Measurements from ENCODE around the gene CANT1. TPM values are rescaled to one million over a fixed set of nuclear protein-coding genes. Genes with fewer than 3 reads are reported as not detected.

CANT1 gene
- total and polyA plus RNA-seq, 9 of the 15 experiments (the other 6 are each of a cell fraction or from before 2014, with no cell fraction given), result 2.7 to 66.4 (median 22.5) TPM

DNA sequence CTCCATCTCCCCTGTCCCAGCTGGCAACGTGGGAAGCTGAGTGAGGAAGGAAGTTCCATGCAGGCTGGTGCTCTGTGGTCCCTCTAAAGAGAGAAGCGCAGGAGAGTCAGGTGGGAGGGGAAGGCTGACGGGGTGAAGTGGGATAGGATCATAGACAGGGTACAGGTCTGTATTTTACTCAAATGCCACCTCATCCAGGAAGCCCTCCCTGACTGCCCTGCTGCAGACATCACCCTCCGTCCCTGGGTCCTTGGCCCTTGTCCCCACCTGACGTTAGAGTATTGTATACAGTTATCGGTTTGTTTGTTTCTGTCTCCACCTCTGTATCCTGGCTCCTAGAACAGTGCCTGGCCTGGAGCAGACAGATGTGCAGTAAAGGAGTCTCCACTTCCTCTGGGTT lies 11.7 kb downstream of the CANT1 start (continued):
- TF ChIP-seq, protein P1, sequence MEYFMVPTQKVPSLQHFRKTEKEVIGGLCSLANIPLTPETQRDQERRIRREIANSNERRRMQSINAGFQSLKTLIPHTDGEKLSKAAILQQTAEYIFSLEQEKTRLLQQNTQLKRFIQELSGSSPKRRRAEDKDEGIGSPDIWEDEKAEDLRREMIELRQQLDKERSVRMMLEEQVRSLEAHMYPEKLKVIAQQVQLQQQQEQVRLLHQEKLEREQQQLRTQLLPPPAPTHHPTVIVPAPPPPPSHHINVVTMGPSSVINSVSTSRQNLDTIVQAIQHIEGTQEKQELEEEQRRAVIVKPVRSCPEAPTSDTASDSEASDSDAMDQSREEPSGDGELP (CRISPR knock-in tag; IDR thresholded peaks at IDR 0.05; ENCODE audit: borderline replicate concordance), result no peak
- TF ChIP-seq SRSF1 (IDR thresholded peaks at IDR 0.05; ENCODE audit: low read depth, low read length), result no peak
- no peak for TF ChIP-seq ZNF212 (CRISPR knock-in tag; IDR thresholded peaks at IDR 0.05)
- TF ChIP-seq ZNF311 (CRISPR knock-in tag; IDR thresholded peaks at IDR 0.05), result no peak
- TF ChIP-seq, protein P2, sequence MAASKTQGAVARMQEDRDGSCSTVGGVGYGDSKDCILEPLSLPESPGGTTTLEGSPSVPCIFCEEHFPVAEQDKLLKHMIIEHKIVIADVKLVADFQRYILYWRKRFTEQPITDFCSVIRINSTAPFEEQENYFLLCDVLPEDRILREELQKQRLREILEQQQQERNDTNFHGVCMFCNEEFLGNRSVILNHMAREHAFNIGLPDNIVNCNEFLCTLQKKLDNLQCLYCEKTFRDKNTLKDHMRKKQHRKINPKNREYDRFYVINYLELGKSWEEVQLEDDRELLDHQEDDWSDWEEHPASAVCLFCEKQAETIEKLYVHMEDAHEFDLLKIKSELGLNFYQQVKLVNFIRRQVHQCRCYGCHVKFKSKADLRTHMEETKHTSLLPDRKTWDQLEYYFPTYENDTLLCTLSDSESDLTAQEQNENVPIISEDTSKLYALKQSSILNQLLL (CRISPR knock-in tag; IDR thresholded peaks at IDR 0.05; ENCODE audit: borderline replicate concordance), result no peak
- TF ChIP-seq HDGF (IDR thresholded peaks at IDR 0.05), result no peak
- no peak for TF ChIP-seq DPF2 (IDR thresholded peaks at IDR 0.05)

DNA sequence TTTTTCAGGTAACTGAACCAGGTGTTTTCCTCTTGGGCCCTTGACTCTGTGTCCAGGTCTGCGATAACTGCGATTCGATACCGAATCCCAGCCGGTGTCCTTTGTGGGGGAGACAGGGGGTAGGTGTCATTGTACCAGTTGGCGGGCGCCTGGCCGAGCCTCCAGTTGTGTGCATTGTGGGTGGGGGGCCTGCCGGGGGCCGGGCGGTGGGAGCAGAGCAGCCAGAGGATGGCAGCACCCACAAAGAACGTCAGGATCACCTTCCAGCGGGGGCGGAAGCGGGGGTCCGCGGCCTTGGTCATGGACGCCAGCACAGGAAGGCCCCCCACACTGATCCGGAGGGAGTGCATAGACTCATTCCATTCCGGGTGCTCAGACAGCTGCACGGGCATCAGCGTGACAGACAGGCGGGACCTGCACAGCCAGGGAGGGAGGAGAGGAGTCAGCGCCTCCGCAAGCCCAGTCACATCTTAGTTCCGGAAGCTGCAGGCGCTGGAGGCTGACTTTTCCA lies 12.3 kb downstream of the CANT1 start:
- POLR2A ChIA-PET, result interaction anchor here (0.6 kb wide), 2 partner anchors 43 to 126 kb away, joined by 3 to 4 read pairs; no protein-coding TSS in a partner anchor
- H3K4me3 ChIP-seq, result no peak overlapping the region
- in situ Hi-C loops (cut with MboI) (no loop called here), intact Hi-C loops (cut with micrococcal nuclease) (no loop called here)
- peaks cover 9% of the 10 kb centered on the region; the same call in 1 of the 2 replicates for H4K20me1 ChIP-seq (replicated peaks; ENCODE audit: control insufficient read depth, insufficient read depth, low read length)
- WGBS (ENCODE audit: insufficient coverage, low coverage, missing lambda C conversion rate), result 93% methylated on average over 16 of the region's 27 CpGs
- no peak overlapping the region for H3K27ac ChIP-seq (ENCODE audit: extremely low read depth, low read depth, low read length)
- no peaks in the 10 kb centered on the region for H3K27me3 ChIP-seq (ENCODE audit: control insufficient read depth in 2 of 2, insufficient read depth in 2 of 2, low read length in 2 of 2)
- no peak overlapping the region for H3K9ac ChIP-seq (ENCODE audit: insufficient read depth in 1 of 2, low read depth in 2 of 2, low read length in 2 of 2)
- peaks cover 4 to 17% of the 10 kb centered on the region in 2 experiments; a peak in 4 of 5 replicates for H3K4me1 ChIP-seq (replicated peaks in 1 of 2; ENCODE audit: control insufficient read depth in 2 of 2, insufficient read depth in 2 of 2, low read length in 2 of 2)
- ATAC-seq, result no peak
- no TSS peak for BruUV-seq (replicated peaks)
- TF ChIP-seq NFE2L1 (tag; IDR thresholded peaks at IDR 0.05; ENCODE audit: borderline replicate concordance, low read depth) (no peak), RBFOX2 (IDR thresholded peaks at IDR 0.05; ENCODE audit: low read depth, low read length) (0 out of 2 replicates have a peak, but pooled peaks have one; percentile 23)
- no peaks in the 10 kb centered on the region for H3K9me3 ChIP-seq (replicated peaks; ENCODE audit: control insufficient read depth, insufficient read depth, low read depth, low read length)
- peaks cover 3% of the 10 kb centered on the region for H3K9me1 ChIP-seq (ENCODE audit: control insufficient read depth, insufficient read depth, low read length)
- peaks cover 14% of the 10 kb centered on the region for H3K79me2 ChIP-seq (ENCODE audit: control insufficient read depth, insufficient read depth, low read length)
- FAIRE-seq, result no peak
- H3K4me2 ChIP-seq (ENCODE audit: insufficient read depth, low read length), result no peak overlapping the region
- peaks cover 77% of the 10 kb centered on the region; the same call in 2 of the 3 replicates for H3K36me3 ChIP-seq (ENCODE audit: control insufficient read depth, insufficient read depth, low read length)
- CTCF ChIA-PET (ENCODE audit: low intra/inter-chr PET ratio), result no interaction called here
- DNase-seq (ENCODE audit: extremely low read depth in 1 of 4, low spot score in 3 of 4), result no peak
- H2AFZ ChIP-seq (ENCODE audit: low read depth, low read length), result no peak overlapping the region
